Activated CD4-positive, alpha-beta T cell treated with anti-CD3 and anti-CD28 coated beads, Interleukin-2, amount 10 ng/mL, durations not matched to agents 7 days and 5 days (primary cell): ENCODE measurements around the gene ABI3BP. TPM values are rescaled to one million over a fixed set of nuclear protein-coding genes. Genes with fewer than 3 reads are reported as not detected.
"Not testable (repeated sequence)": the region's sequence is repeated elsewhere in the genome, so short reads cannot be mapped to it uniquely, and the experiment has no call there.

Experiments used
- CTCF ChIA-PET: fragments of 350-600 bp; sonication (Branson Sonifier 250); formaldehyde crosslinking; loops from one replicate; lab custom pipeline; 2021; ENCODE audit warnings: antibody characterized with exemption; lab: Charles Lee
- POLR2A ChIA-PET: fragments of 350-600 bp; sonication (Branson Sonifier 250); formaldehyde crosslinking; loops from one replicate; lab custom pipeline; 2021; ENCODE audit warnings: antibody characterized with exemption; lab: Charles Lee
- DNase-seq: peaks from one replicate; pipeline ENCODE4 v3.0.0-alpha.2; 2020
- H3K27ac Mint-ChIP-seq: one replicate; pipeline ENCODE4 v1.8.0; 2021; ENCODE audit warnings: mild to moderate bottlenecking, moderate library complexity, mixed read lengths
- H3K27me3 Mint-ChIP-seq: one replicate; pipeline ENCODE4 v1.8.0; 2021; ENCODE audit warnings: mixed read lengths
- H3K36me3 Mint-ChIP-seq: one replicate; pipeline ENCODE4 v1.8.0; 2021; ENCODE audit warnings: low read depth, mixed read lengths
- H3K4me1 Mint-ChIP-seq: one replicate; pipeline ENCODE4 v1.8.0; 2021; ENCODE audit warnings: mixed read lengths
- H3K4me3 Mint-ChIP-seq: one replicate; pipeline ENCODE4 v1.8.0; 2021; ENCODE audit warnings: mild to moderate bottlenecking, moderate library complexity, mixed read lengths
- H3K9me3 Mint-ChIP-seq: one replicate; pipeline ENCODE4 v1.8.0; 2021; ENCODE audit warnings: mixed read lengths
- total RNA-seq, 2 experiments: library from RNA; stranded (reverse); gene quantifications; one replicate each; pipeline ENCODE4 v1.2.3, GENCODE V29; 2021

ABI3BP gene
- total RNA-seq, 2 experiments from 2014 or later, result not detected

DNA sequence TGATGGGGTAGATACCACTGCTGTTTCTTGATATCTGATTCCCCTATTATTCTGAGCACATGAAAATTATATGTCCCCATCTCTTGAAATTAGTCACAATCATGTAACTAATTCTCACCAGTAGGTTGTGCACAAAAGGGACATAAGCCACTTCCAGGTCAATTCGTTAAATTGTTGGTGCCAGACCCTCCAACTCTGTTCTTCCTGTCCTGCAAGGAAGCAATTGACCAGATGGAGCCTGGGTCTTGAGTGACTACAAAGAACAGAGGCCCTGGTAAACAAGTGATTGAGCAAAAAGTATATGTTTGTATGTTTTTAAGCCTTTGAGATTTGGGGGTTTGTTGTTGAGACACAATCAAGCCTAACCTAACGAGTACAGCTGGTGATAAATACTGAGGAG, 36.9 kb downstream of the ABI3BP start:
- Mint-ChIP-seq H3K4me1 (no peaks in the 10 kb centered on the region), H3K36me3 (no peaks in the 10 kb centered on the region), H3K27ac (no peak overlapping the region), H3K9me3 (peaks cover 10% of the 10 kb centered on the region), H3K4me3 (no peak overlapping the region), H3K27me3 (no peaks in the 10 kb centered on the region)
- ChIA-PET POLR2A (no interaction called here), CTCF (no interaction called here)
- DNase-seq, result no peak

DNA sequence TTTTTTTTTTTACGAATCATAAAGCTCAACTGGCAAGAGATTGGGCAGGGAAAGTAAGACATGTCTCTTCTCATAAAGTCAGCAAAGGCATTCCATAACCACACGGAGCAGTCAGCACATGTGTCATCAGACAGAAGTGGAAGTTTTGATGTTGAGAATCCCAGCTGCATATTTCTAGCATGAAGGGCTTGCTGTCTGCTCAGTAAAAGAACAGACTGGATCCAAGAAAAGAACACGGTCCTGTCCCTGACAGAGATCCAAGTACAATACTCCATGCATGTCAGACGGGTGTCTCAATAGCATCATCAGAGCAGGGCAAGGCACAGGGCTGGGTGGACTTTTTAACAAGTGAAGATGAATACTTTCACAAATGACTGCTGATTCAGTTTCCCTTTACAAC, 38.2 kb downstream of the ABI3BP start:
- Mint-ChIP-seq H3K27ac (no peak overlapping the region), H3K9me3 (peaks cover 9% of the 10 kb centered on the region), H3K36me3 (no peaks in the 10 kb centered on the region), H3K4me3 (no peak overlapping the region), H3K4me1 (no peaks in the 10 kb centered on the region), H3K27me3 (no peaks in the 10 kb centered on the region)
- DNase-seq, result no peak
- ChIA-PET POLR2A (no interaction called here), CTCF (no interaction called here)

DNA sequence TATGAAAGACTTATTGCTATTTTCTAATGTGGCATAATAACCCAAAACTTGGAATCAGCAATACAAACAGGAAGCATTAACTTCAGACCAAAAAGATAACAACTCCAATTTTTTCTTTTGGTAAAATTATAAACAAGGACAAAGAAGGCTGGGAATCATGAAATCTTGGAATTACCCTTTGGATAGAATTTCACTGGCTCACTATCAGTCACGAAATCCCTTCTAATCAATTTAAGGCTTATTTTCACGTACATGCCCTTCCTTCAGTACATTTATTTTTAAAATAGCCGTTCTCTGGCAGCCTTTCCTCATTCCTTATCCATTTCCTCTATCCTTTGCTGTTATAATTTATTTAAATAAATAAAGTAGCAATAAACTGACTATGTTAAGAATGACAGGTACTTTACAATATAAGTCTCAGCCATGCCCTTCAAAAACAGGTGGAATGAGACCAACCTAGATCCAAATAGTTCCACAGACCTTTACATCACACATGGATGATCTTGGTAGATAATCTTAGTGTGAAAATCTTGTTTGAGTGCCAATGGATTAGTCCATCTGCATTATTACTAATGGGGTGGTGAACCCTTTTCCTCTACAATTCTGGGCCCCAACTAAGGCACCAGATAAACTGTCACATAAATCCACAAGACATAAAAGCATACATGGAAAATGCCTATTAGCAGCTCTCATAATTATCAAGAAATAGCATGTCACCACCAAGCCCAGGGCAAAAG, 38.9 kb downstream of the ABI3BP start:
- no peaks in the 10 kb centered on the region for H3K4me1 Mint-ChIP-seq
- no peak overlapping the region for H3K4me3 Mint-ChIP-seq
- no peak overlapping the region for H3K27ac Mint-ChIP-seq
- ChIA-PET CTCF (no interaction called here), POLR2A (no interaction called here)
- no peaks in the 10 kb centered on the region for H3K36me3 Mint-ChIP-seq
- no peaks in the 10 kb centered on the region for H3K27me3 Mint-ChIP-seq
- DNase-seq, result no peak
- peaks cover 4% of the 10 kb centered on the region for H3K9me3 Mint-ChIP-seq

DNA sequence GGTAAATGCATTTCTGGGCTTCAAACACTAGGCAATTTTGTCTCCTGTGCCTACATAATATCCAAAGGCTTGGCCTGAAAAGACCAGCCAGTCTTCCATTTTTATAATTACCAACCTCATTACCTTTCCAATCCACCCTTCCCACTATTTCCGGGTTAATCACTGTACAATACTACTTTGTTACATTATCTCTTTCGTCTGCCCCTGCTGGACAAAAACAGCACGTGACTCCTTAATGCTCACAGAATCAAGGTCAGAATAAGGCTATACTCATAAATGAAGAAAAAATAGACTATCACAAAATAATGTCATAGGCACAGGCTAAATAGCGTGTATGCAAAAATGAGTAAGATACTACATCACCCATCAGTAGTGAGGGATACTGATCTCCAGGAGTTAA, 40.1 kb downstream of the ABI3BP start:
- no peak for DNase-seq
- ChIA-PET POLR2A (no interaction called here), CTCF (no interaction called here)
- Mint-ChIP-seq H3K4me1 (no peaks in the 10 kb centered on the region), H3K9me3 (no peaks in the 10 kb centered on the region), H3K27ac (no peak overlapping the region), H3K36me3 (no peaks in the 10 kb centered on the region), H3K4me3 (no peak overlapping the region), H3K27me3 (no peaks in the 10 kb centered on the region)

- DNase-seq, result no peak
- CTCF ChIA-PET, result no interaction called here
- no peak overlapping the region for H3K4me3 Mint-ChIP-seq
- no peaks in the 10 kb centered on the region for H3K4me1 Mint-ChIP-seq
- peaks cover 5% of the 10 kb centered on the region for H3K27me3 Mint-ChIP-seq
- H3K36me3 Mint-ChIP-seq, result no peaks in the 10 kb centered on the region
- no peak overlapping the region for H3K27ac Mint-ChIP-seq
- POLR2A ChIA-PET, result no interaction called here
- H3K9me3 Mint-ChIP-seq, result no peaks in the 10 kb centered on the region
Observed at GRCh38 chr3:100947119-100947518, 46.1 kb downstream of the ABI3BP start.

GRCh38 chr3:100946096-100946495, 47.1 kb downstream of the ABI3BP start:
- CTCF ChIA-PET, H3K9me3 Mint-ChIP-seq, DNase-seq, H3K36me3 Mint-ChIP-seq, H3K27me3 Mint-ChIP-seq, H3K27ac Mint-ChIP-seq, H3K4me3 Mint-ChIP-seq, POLR2A ChIA-PET, H3K4me1 Mint-ChIP-seq: not testable (repeated sequence)

- no peaks in the 10 kb centered on the region for H3K4me1 Mint-ChIP-seq
- H3K9me3 Mint-ChIP-seq, result no peaks in the 10 kb centered on the region
- no peaks in the 10 kb centered on the region for H3K27me3 Mint-ChIP-seq
- POLR2A ChIA-PET, result no interaction called here
- CTCF ChIA-PET, result no interaction called here
- H3K36me3 Mint-ChIP-seq, result no peaks in the 10 kb centered on the region
- H3K4me3 Mint-ChIP-seq, result no peak overlapping the region
- no peak overlapping the region for H3K27ac Mint-ChIP-seq
- no peak for DNase-seq
Observed at GRCh38 chr3:100941451-100941850, 51.8 kb downstream of the ABI3BP start.

- no peaks in the 10 kb centered on the region for H3K9me3 Mint-ChIP-seq
- H3K4me3 Mint-ChIP-seq, result no peak overlapping the region
- POLR2A ChIA-PET, result no interaction called here
- H3K27ac Mint-ChIP-seq, result no peak overlapping the region
- CTCF ChIA-PET, result no interaction called here
- no peak for DNase-seq
- no peaks in the 10 kb centered on the region for H3K27me3 Mint-ChIP-seq
- no peaks in the 10 kb centered on the region for H3K4me1 Mint-ChIP-seq
- H3K36me3 Mint-ChIP-seq, result no peaks in the 10 kb centered on the region
Observed at GRCh38 chr3:100941041-100941440, 52.2 kb downstream of the ABI3BP start.

GRCh38 chr3:100936931-100937330, 56.3 kb downstream of the ABI3BP start:
- no peak overlapping the region for H3K4me3 Mint-ChIP-seq
- no peaks in the 10 kb centered on the region for H3K27me3 Mint-ChIP-seq
- no peaks in the 10 kb centered on the region for H3K4me1 Mint-ChIP-seq
- H3K27ac Mint-ChIP-seq, result no peak overlapping the region
- ChIA-PET POLR2A (no interaction called here), CTCF (interaction anchor here (0.8 kb wide), 1 partner anchor 11 kb away, joined by 3 read pairs; no protein-coding TSS in a partner anchor)
- DNase-seq, result no peak
- no peaks in the 10 kb centered on the region for H3K36me3 Mint-ChIP-seq
- no peaks in the 10 kb centered on the region for H3K9me3 Mint-ChIP-seq

DNA sequence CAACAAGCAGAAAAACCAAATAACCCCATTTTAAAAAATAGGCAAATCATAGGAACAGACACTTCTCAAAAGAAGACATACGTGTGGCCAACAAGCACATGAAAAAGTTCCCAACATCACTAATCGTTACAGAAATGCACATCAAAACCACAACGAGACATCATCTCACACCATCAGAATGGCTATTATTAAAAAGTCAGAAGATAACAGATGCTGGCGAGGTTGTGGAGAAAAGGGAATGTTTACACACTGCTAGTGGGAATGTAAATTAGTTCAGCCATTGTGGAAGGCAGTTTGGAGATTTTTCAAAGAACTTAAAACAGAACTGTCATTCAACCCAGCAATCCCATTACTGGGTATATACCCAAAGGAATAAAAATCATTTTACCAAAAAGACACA, 60.7 kb downstream of the ABI3BP start:
- CTCF ChIA-PET, result no interaction called here
- H3K4me3 Mint-ChIP-seq, result no peak overlapping the region
- H3K36me3 Mint-ChIP-seq, result no peaks in the 10 kb centered on the region
- no peaks in the 10 kb centered on the region for H3K4me1 Mint-ChIP-seq
- no peak for DNase-seq
- no peaks in the 10 kb centered on the region for H3K27me3 Mint-ChIP-seq
- H3K9me3 Mint-ChIP-seq, result no peaks in the 10 kb centered on the region
- POLR2A ChIA-PET, result no interaction called here
- no peak overlapping the region for H3K27ac Mint-ChIP-seq

DNA sequence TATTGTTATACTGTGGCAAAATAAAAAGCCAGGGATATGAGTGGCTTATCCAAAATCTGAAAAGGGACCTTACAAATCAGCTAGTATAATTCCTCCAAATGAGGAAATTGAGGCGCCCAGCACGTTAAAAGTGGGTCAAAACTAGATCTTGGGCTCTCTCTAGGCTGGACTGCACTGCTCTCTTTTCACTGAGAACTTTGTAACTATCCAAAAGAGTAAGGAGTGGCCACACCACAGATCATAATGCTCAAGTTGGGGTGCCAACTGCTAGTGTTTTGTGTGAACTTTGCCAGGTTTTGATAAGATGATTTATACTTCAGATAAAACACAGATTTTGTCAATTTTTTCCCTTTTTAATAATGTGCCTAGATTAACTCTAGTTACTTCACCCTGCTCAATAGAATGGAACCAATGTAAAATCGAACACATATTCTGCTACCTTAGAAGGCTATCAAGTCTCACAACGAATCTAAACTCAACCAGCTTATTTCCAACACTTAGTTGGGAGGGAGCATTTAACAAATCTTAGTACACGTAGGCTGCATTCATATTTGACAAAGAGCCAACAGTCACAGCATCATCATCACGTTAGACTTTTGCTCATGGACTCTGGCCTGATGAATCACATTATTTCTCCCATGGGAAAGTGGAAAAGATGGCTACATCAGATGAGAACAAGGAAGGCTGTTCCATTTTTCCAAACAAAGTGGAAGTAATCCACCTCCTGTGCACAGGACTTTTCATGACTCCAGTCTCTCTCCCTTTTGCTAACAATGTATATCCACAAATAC, 64.4 kb downstream of the ABI3BP start:
- H3K36me3 Mint-ChIP-seq, result no peaks in the 10 kb centered on the region
- no peaks in the 10 kb centered on the region for H3K4me1 Mint-ChIP-seq
- POLR2A ChIA-PET, result no interaction called here
- no peak overlapping the region for H3K27ac Mint-ChIP-seq
- CTCF ChIA-PET, result no interaction called here
- H3K27me3 Mint-ChIP-seq, result no peaks in the 10 kb centered on the region
- no peaks in the 10 kb centered on the region for H3K9me3 Mint-ChIP-seq
- no peak for DNase-seq
- H3K4me3 Mint-ChIP-seq, result no peak overlapping the region

GRCh38 chr3:100927775-100928174, 65.4 kb downstream of the ABI3BP start:
- no peak for DNase-seq
- no peaks in the 10 kb centered on the region for H3K9me3 Mint-ChIP-seq
- no peak overlapping the region for H3K27ac Mint-ChIP-seq
- no peak overlapping the region for H3K4me3 Mint-ChIP-seq
- CTCF ChIA-PET, result no interaction called here
- H3K4me1 Mint-ChIP-seq, result no peaks in the 10 kb centered on the region
- peaks cover 2% of the 10 kb centered on the region for H3K27me3 Mint-ChIP-seq
- H3K36me3 Mint-ChIP-seq, result no peaks in the 10 kb centered on the region
- POLR2A ChIA-PET, result no interaction called here

- no peak for DNase-seq
- Mint-ChIP-seq H3K9me3 (no peaks in the 10 kb centered on the region), H3K4me3 (no peak overlapping the region), H3K27me3 (peaks cover 2% of the 10 kb centered on the region), H3K36me3 (no peaks in the 10 kb centered on the region), H3K4me1 (no peaks in the 10 kb centered on the region), H3K27ac (no peak overlapping the region)
- ChIA-PET POLR2A (no interaction called here), CTCF (no interaction called here)
Observed at GRCh38 chr3:100915706-100916495, 77.3 kb downstream of the ABI3BP start.
